Naive B cell (primary cell): Measurements from ENCODE around the gene STK32C. TPM values are rescaled to one million over a fixed set of nuclear protein-coding genes. Genes with fewer than 3 reads are reported as not detected.

Source experiments
- ATAC-seq, 2 donors: fragments of 150-1000 bp; cut with Tn5 transposase; 2 replicates each; pipeline ENCODE4 v1.10.0; 2021; ENCODE audit warnings: low read depth in 2 of 2, mild to moderate bottlenecking in 2 of 2, moderate library complexity in 2 of 2
- DNase-seq: peaks from one replicate; pipeline ENCODE4 v3.0.0; 2022
- H3K27ac Mint-ChIP-seq, 6 donors: one replicate each; pipeline ENCODE4 v1.8.0; 2020 to 2022; ENCODE audit warnings: mild to moderate bottlenecking in 6 of 6, mixed read lengths in 6 of 6, moderate library complexity in 5 of 6, inconsistent platforms in 2 of 6
- H3K27me3 Mint-ChIP-seq, 3 donors: one replicate each; pipeline ENCODE4 v1.8.0; 2021 to 2022; ENCODE audit warnings: mixed read lengths in 3 of 3, mild to moderate bottlenecking in 1 of 3
- H3K36me3 Mint-ChIP-seq, 2 donors: one replicate each; pipeline ENCODE4 v1.8.0; 2020 to 2022; ENCODE audit warnings: mixed read lengths in 2 of 2, inconsistent platforms in 1 of 2, mild to moderate bottlenecking in 1 of 2
- H3K4me1 Mint-ChIP-seq, 3 donors: one replicate each; pipeline ENCODE4 v1.8.0; 2020 to 2022; ENCODE audit warnings: mixed read lengths in 3 of 3, inconsistent platforms in 1 of 3, mild to moderate bottlenecking in 1 of 3, moderate library complexity in 1 of 3
- H3K4me3 Mint-ChIP-seq, 8 donors: one replicate each; pipeline ENCODE4 v1.8.0; 2020 to 2022; ENCODE audit warnings: mild to moderate bottlenecking in 8 of 8, mixed read lengths in 8 of 8, moderate library complexity in 8 of 8, inconsistent platforms in 2 of 8
- H3K9me3 Mint-ChIP-seq, 7 donors: one replicate each; pipeline ENCODE4 v1.8.0; 2020 to 2022; ENCODE audit warnings: mixed read lengths in 7 of 7, mild to moderate bottlenecking in 5 of 7, inconsistent platforms in 2 of 7, moderate library complexity in 1 of 7
- polyA plus RNA-seq, 6 donors: library from polyadenylated mRNA; unstranded; fragments of 300-500 nt; fragmentation: Illumina TruSeq; gene quantifications; one replicate each; pipeline ENCODE4 v1.2.3, GENCODE V29; 2021; ENCODE audit warnings: low read depth in 6 of 6

Gene STK32C
- polyA plus RNA-seq, 6 donors from 2014 or later = 5.7 to 9.5 (median 7.2) TPM

DNA sequence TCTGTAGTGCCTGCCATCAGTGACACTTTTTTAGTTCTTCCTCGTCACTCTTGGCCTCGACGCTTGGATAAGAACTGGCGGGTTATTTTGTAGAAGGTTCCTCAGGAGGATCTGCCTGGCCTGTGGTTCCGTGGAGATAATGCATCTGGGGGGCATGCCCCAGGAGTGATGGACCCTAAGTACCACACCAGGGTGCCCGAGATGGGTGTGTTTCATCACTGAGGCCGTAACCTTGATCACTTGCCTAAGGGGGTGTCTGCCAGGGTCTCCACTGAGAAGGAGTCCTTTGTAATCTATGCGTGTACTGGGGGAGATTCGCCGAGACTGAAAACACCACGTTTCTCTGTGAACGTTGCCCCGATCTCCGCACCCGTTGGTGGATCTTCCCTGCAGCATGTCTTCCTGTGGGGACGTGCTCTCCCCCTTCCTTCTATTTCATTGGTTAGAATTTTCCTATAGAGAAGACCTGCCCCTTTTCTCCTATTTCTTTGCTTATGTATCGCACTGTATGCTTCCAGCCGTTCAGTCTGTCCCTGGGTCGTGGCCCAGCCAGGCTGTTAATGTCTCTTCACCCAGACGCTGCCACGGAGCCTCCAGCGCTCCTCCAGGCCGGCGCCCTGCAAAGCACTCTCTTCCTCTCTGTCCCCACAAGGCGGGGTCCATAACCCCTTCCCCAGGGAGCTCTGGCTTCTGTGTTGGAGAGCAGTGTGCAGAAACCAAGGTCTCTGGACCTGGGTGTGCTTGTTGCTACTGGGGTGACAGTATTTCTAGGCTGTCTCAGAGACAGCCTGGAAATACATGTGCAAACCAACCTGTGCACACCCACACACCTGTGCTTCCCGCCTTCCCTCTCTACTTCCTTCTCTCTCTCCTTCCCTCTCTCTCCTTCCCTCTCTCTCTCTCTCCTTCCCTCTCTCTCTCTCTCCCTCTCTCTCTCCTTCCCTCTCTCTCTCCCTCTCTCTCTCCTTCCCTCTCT is 135.4 kb downstream of the STK32C start:
- Mint-ChIP-seq H3K9me3 (peaks cover 0 to 4% (median 0%) of the 10 kb centered on the region in 7 donors), H3K27ac (no peak overlapping the region), H3K4me1 (peaks cover 18 to 24% (median 21%) of the 10 kb centered on the region in 3 donors), H3K27me3 (peaks cover 31 to 51% (median 36%) of the 10 kb centered on the region in 3 donors), H3K4me3 (no peak overlapping the region), H3K36me3 (no peaks in the 10 kb centered on the region)
- ATAC-seq (no peak), DNase-seq (no peak)

DNA sequence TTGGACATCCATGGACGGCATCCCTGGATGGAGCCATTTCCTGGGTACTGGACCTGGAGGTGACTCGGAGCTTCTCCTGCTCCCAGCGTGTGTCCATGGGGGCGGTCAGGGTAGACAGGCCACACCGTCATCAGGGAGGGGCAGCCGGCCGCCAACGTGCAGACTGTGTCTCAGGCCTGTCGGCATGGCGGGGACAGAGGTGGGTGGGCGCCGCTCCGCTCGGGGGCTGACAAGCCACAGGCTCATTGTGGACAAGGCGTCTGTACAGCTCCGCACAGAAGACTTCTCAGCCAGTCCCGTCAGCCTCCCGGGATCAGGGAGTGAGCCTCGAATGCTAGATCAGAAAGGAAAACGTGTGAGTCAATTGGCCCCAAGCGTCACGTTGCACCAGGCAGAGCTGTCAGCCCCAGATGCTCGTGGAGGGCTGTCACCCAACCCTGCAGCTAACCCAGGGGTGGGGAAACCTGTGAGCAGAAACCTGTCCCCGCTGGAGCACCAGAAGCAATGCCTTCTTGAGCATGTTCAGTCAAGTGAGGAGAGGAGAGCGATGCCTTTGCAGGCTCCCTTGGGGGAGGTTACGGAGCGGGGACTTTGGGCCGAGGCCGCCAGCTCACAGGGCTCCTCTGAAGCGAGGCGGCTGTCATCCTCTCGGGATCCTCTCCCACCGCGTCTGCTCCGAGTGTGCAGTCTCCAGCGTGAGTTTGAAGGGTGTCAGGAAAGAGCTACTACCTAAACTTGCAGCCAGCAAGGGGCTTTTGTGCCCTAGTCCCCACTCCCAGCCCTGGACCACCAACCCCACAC is 137.0 kb downstream of the STK32C start:
- no peak for DNase-seq
- no peak overlapping the region for H3K27ac Mint-ChIP-seq

DNA sequence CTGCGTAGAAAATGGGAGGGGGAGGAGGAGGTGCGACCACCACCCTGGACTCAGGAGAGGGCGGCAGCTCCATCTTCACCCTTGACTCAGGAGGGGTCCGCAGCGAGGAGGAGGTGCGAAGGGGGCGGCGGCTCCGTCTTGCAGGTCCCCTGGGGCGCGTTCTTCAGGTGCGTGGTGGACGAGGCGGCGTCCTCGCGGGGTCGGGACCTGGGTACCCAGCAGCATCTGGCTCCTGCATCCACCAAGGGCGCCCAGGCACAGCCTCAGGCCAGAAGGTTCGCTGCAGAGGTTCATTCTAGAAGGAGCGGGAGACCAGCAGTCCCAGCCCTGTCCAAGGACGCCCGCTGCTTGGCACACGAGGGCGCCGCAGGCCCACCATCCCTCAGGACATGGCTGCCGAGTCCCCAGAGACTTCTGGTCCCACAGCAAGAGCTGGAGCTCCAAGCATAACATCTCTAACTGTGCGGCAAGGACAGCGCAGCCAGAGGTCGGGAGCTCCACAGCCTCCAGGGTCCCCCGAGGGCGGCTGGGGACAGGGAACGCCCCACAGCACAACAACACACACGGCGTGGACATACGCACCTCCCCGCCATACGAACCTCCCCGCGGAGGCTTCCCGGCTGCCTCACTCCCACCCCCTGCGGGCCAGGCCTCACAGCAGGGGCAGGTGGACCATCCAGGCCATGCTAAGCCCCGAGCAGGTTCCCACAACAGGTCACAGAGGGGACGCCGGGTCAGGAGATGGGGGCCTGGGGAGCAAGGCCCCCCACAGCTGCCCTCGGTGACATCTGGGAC is 137.8 kb downstream of the STK32C start:
- Mint-ChIP-seq H3K9me3 (peaks cover 0 to 4% (median 0%) of the 10 kb centered on the region in 7 donors), H3K4me3 (no peak overlapping the region), H3K27ac (no peak overlapping the region), H3K36me3 (no peaks in the 10 kb centered on the region), H3K27me3 (peaks cover 16 to 52% (median 37%) of the 10 kb centered on the region in 3 donors), H3K4me1 (peaks cover 2 to 10% (median 8%) of the 10 kb centered on the region in 3 donors)
- no peak for DNase-seq
- no peak for ATAC-seq

More for the DNA sequence above, 137.0 kb downstream of the STK32C start:
- Mint-ChIP-seq H3K36me3 (no peaks in the 10 kb centered on the region), H3K9me3 (peaks cover 0 to 4% (median 0%) of the 10 kb centered on the region in 7 donors), H3K27me3 (peaks cover 22 to 52% (median 37%) of the 10 kb centered on the region in 3 donors), H3K4me1 (peaks cover 8 to 16% (median 9%) of the 10 kb centered on the region in 3 donors), H3K4me3 (no peak overlapping the region)
- ATAC-seq = no peak

DNA sequence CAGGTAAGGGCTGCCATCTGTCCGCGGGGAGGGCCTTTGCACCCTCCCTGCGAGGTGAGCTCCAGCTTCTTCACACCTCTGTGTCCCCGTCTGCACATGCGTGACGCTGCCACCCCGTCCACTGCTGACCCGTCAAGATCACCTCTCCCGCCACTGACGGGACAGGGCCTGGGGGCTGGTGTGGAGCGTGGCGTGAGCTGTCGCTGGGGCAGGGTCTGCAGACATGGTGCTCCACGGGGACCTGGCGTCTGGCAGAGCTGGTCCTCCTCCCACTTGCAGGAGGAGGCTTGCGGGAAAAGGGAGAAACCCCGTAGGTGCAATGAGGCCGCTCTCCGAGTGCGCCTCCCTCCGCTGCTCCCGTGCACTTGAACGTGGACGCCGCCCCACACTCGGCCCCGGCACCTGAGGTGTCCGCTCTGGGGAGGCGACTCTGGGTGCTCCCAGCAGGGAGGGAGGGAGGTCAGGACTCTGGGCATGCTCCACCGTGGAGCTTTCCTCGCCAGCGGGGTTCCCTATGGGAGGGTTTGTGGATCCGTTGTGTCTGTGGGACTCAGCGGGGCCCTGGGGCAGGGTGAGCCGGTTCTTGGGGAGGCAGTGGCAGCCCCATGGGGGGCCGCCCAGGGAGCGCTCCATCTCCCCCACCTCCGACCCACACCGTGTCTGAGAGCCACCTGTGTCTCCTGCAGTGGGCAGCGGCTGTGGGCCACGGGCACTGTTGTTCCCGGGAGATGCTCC is 138.6 kb downstream of the STK32C start:
- no peak overlapping the region for H3K27ac Mint-ChIP-seq
- DNase-seq (no peak), ATAC-seq (no peak)
- H3K4me3 Mint-ChIP-seq = no peak overlapping the region
- H3K4me1 Mint-ChIP-seq = peaks cover 2 to 10% (median 8%) of the 10 kb centered on the region in 3 donors
- H3K36me3 Mint-ChIP-seq = no peaks in the 10 kb centered on the region
- peaks cover 13 to 59% (median 37%) of the 10 kb centered on the region in 3 donors for H3K27me3 Mint-ChIP-seq
- peaks cover 0 to 4% (median 0%) of the 10 kb centered on the region in 7 donors for H3K9me3 Mint-ChIP-seq

DNA sequence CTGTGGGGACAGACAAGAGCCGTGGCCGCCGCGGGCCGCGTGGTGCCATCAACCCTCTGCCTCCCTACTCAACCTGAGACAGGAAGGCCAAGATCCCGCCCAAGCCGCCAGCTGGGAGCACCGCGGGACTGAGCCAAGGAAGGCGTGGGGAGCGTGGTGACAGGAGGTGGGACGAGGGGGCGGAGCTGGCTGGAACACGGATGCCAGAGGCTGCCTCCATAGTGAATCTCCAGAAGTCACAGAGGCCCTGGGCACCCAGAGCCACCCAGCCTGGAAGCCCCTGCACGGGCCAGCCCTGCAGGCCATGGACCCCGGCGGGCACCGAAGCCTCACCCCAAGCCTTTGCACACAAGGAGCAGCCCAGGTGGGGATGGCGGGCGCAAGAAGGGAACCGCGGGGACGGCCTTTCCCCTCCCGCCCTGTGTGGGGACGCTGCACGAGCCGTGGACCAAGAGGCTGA is 139.1 kb downstream of the STK32C start:
- DNase-seq (no peak), ATAC-seq (no peak)
- Mint-ChIP-seq H3K36me3 (no peaks in the 10 kb centered on the region), H3K4me1 (peaks cover 2 to 10% (median 7%) of the 10 kb centered on the region in 3 donors), H3K27ac (no peak overlapping the region), H3K27me3 (peaks cover 12 to 60% (median 37%) of the 10 kb centered on the region in 3 donors), H3K9me3 (peaks cover 0 to 4% (median 0%) of the 10 kb centered on the region in 7 donors), H3K4me3 (no peak overlapping the region)

DNA sequence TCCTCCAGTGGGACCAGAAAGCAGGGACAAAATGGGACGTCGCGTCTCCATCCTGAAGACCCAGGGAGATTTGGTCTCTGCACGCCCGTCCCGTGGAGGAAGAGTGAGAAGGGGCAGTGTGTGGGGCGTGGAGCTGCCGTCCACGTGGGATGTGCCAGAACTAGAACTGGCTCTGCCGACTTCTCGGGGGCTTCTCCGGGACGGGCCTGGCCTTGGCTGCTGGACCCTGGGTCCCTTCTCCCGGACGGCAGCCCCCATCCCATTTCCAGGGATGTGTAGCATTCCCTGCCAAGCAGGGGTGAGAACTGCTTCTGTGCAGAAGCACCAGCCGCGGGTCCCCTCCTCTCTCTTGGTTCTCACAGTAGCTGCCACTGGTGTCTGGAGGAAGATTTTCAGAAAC is 139.8 kb downstream of the STK32C start:
- H3K27me3 Mint-ChIP-seq = peaks cover 8 to 61% (median 31%) of the 10 kb centered on the region in 3 donors
- H3K36me3 Mint-ChIP-seq = no peaks in the 10 kb centered on the region
- H3K9me3 Mint-ChIP-seq = peaks cover 0 to under 1% (median 0%) of the 10 kb centered on the region in 7 donors
- DNase-seq (no peak), ATAC-seq (no peak)
- H3K4me3 Mint-ChIP-seq = no peak overlapping the region
- H3K27ac Mint-ChIP-seq = no peak overlapping the region
- H3K4me1 Mint-ChIP-seq = peaks cover 2 to 5% (median 4%) of the 10 kb centered on the region in 3 donors

DNA sequence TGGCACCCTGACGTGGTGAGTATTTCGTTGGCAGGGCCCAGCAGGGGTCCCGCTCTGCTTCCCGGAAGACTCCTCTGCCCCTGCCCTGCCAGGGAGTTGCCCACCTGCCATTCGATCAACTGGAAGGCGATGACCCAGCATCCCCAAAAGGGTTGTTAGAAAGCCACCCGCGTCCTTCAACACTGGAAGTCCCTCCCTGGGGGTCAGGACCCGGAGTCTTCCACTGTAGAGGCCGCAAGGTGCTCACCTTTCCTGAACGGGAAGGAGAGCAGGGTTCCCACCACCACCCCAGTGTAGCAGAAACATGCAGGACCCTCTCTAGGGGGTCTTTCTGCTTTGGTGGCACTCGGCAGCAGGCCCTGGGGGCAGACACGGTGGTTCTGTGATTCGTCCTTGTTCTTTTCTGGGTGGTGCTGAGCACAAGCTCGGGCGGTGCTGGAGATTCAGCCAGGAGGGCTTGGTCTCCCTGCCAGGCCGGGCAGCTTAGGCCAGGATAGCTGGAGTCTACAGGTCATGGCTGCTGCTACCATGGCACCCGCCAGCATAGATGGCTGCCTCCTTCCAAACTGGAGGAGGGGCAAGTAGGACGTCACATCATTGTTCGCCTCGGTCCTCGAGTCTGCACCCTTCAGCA is 140.6 kb downstream of the STK32C start:
- Mint-ChIP-seq H3K9me3 (no peaks in the 10 kb centered on the region), H3K4me3 (peak overlapping the region in 1 of 8 donors; percentile 53), H3K4me1 (peaks cover 7 to 10% (median 8%) of the 10 kb centered on the region in 3 donors), H3K27ac (no peak overlapping the region), H3K36me3 (no peaks in the 10 kb centered on the region), H3K27me3 (peaks cover 8 to 56% (median 23%) of the 10 kb centered on the region in 3 donors)
- ATAC-seq = no peak
- DNase-seq = no peak

DNA sequence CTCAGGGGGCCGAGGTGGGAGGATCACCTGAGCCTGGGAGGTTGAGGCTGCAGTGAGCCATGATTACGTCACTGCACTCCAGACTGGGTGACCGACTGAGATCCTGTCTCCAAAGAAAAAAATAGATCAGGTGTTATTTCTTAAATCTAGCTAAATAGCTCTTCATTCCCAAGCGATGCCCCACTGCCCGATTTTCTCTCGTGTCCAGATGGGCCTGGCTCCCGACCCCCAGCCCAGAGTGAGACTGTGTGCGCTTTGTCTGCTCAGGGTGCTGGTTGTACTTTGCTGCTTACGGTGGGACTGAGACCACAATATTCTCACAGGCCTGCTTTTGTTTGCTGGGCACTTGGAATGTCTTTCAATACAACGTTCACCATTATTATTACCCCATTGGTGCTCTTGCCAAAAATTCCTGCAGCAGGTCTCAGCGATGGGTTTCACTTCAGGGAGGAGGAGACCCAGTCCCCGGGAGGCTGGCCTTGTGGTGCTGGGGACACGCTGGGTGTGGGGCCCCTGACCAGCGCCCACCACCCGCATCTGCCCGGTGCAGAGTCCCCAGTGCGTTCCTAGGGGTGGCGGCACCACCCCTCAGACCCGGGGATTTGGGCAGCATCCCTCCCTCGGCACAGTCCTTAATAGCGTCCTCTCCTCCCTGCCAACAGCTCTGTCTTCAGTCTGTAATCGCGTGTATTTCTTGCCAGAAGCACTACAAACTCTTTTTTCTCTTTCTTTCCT is 141.4 kb downstream of the STK32C start:
- H3K4me3 Mint-ChIP-seq = no peak overlapping the region
- peaks cover 8 to 54% (median 20%) of the 10 kb centered on the region in 3 donors for H3K27me3 Mint-ChIP-seq
- no peaks in the 10 kb centered on the region for H3K9me3 Mint-ChIP-seq
- ATAC-seq (no peak), DNase-seq (no peak)
- peaks cover 13 to 15% (median 13%) of the 10 kb centered on the region in 3 donors for H3K4me1 Mint-ChIP-seq
- H3K27ac Mint-ChIP-seq = peak overlapping the region in 2 of 6 donors; percentile 57 to 75
- H3K36me3 Mint-ChIP-seq = no peaks in the 10 kb centered on the region

DNA sequence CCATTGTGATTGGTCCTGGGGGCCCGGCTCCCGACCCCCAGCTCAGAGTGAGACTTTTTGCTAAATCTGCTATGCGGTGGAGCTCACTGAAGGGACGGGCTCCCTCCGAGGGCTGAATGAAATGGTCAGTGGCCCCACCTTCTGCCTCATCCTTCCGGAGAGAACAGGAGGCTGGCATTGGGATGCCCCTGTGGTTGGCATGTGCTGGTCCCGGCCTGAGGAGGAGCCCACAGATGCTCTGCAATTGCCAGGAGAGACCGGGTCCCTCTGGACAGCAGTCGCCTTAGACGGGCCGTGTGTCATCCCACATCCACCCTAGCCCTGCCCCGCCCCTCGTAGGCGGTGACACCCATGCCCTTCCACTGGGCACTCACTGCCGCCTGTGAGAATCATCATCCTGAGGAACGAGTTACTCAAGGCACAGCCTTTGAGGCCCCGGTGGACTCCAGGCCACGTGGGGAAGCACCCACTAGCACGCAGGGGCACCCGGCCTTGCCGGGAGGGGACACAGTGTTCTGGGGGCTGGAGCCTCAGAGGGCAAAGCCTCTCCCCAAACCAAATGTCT is 142.3 kb downstream of the STK32C start:
- Mint-ChIP-seq H3K36me3 (no peaks in the 10 kb centered on the region), H3K4me3 (no peak overlapping the region), H3K9me3 (no peaks in the 10 kb centered on the region), H3K27me3 (peaks cover 8 to 52% (median 20%) of the 10 kb centered on the region in 3 donors), H3K27ac (no peak overlapping the region), H3K4me1 (peaks cover 13 to 15% (median 13%) of the 10 kb centered on the region in 3 donors)
- DNase-seq = no peak
- no peak for ATAC-seq

DNA sequence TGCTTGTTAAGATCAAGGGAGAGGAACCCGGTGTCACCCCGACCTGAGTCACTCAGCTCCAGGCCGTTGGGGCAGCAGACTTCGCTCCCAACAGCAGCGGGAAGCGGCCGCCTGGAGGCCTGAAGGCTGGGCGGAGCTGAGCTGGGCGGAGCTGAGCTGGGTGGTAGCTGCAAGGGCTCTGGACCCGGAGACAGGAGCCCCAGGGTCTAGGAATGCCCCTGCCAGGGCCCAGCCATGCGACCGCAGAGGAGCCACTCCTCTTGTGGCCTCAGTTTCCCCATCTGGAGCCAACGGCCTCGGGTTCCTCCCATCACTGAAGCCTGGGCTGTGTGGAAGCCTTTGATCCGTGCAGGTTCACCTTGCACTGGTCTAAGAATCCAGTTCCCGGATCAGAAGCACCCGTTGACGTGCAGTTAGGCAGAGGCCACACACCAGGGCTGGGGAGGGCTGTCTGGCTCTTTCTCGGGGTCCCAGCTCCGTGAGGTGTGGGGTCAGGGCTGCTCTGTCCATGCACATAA is 142.9 kb downstream of the STK32C start:
- Mint-ChIP-seq H3K36me3 (no peaks in the 10 kb centered on the region), H3K4me3 (no peak overlapping the region), H3K27ac (no peak overlapping the region), H3K27me3 (peaks cover 8 to 52% (median 20%) of the 10 kb centered on the region in 3 donors), H3K4me1 (peaks cover 13 to 15% (median 13%) of the 10 kb centered on the region in 3 donors), H3K9me3 (no peaks in the 10 kb centered on the region)
- no peak for ATAC-seq
- no peak for DNase-seq
